ENCODE data around the gene PRR35.

DNA sequence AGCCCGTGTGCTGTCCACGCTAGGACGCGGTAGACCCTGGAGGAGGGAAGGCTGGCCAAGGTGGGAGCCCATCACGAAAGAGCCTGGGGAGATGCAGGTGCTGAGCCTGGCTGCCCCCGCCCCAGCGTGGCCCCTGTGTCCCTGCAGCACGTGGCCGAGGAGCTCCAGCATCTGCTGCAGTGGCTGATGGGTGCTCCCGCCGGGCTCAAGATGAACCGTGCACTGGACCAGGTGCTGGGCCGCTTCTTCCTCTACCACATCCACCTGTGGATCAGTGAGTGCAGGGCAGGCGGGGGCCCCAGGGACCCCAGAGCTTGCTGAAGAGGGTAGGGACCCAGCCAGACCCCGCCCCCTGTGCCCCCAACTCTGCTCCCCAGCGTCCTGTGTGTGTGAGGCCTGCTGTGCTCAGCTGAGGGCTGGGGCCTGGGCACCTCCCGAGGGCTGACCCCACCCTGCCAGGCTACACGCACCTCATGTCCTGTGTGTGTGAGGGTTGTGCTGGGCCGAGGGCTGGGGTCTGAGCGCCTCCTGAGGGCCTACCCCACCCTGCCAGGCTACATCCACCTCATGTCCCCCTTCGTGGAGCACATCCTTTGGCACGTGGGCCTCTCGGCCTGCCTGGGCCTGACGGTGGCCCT, 18.2 kb downstream of the PRR35 start:
- TF ChIP-seq, protein P1, sequence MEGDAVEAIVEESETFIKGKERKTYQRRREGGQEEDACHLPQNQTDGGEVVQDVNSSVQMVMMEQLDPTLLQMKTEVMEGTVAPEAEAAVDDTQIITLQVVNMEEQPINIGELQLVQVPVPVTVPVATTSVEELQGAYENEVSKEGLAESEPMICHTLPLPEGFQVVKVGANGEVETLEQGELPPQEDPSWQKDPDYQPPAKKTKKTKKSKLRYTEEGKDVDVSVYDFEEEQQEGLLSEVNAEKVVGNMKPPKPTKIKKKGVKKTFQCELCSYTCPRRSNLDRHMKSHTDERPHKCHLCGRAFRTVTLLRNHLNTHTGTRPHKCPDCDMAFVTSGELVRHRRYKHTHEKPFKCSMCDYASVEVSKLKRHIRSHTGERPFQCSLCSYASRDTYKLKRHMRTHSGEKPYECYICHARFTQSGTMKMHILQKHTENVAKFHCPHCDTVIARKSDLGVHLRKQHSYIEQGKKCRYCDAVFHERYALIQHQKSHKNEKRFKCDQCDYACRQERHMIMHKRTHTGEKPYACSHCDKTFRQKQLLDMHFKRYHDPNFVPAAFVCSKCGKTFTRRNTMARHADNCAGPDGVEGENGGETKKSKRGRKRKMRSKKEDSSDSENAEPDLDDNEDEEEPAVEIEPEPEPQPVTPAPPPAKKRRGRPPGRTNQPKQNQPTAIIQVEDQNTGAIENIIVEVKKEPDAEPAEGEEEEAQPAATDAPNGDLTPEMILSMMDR (conservative IDR thresholded peaks at IDR 0.05; ENCODE audit: low read depth, low read length), result no peak
- no peak for TF ChIP-seq MXI1 (IDR thresholded peaks at IDR 0.05; ENCODE audit: borderline replicate concordance, low read depth, low read length)
- TF ChIP-seq MAZ (IDR thresholded peaks at IDR 0.05; ENCODE audit: borderline replicate concordance, low read depth, low read length), result no peak
- no peak for TF ChIP-seq POLR2A (IDR thresholded peaks at IDR 0.05; ENCODE audit: low read depth, low read length)
- TF ChIP-seq SMC3 (IDR thresholded peaks at IDR 0.05; ENCODE audit: low read depth, low read length), result no peak
- no peak for TF ChIP-seq RAD21 (IDR thresholded peaks at IDR 0.05; ENCODE audit: low read length)
- TF ChIP-seq, protein P2, sequence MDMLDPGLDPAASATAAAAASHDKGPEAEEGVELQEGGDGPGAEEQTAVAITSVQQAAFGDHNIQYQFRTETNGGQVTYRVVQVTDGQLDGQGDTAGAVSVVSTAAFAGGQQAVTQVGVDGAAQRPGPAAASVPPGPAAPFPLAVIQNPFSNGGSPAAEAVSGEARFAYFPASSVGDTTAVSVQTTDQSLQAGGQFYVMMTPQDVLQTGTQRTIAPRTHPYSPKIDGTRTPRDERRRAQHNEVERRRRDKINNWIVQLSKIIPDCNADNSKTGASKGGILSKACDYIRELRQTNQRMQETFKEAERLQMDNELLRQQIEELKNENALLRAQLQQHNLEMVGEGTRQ (IDR thresholded peaks at IDR 0.05; ENCODE audit: low read depth, low read length), result no peak
- no peak for TF ChIP-seq RFX5 (IDR thresholded peaks at IDR 0.05; ENCODE audit: low read depth, low read length)
- TF ChIP-seq FOS (IDR thresholded peaks at IDR 0.05; ENCODE audit: low read depth, low read length), result no peak
- TF ChIP-seq CHD1 (IDR thresholded peaks at IDR 0.05; ENCODE audit: low read depth, low read length), result no peak
- TF ChIP-seq RCOR1 (IDR thresholded peaks at IDR 0.05; ENCODE audit: insufficient replicate concordance, low read length), result no peak
- TF ChIP-seq CEBPB (IDR thresholded peaks at IDR 0.05; ENCODE audit: low read depth, low read length), result no peak
- no peak for TF ChIP-seq NFE2L2 (IDR thresholded peaks at IDR 0.05; ENCODE audit: low read depth, low read length)
